Measurements from ENCODE around the gene DNAAF2. TPM values are rescaled to one million over a fixed set of nuclear protein-coding genes. Genes with fewer than 3 reads are reported as not detected.
A peak's percentile ranks its signal among the peaks of the same experiment; 100 is the strongest.
"Not testable (repeated sequence)": the region's sequence is repeated elsewhere in the genome, so short reads cannot be mapped to it uniquely, and the experiment has no call there.

DNAAF2 gene
- 9.1 TPM for polyA plus RNA-seq (2012; ENCODE audit: insufficient read depth, insufficient read length)

GRCh38 chr14:49634547-49635334 lies at the start of gene DNAAF2:
DNAAF2 (minus strand) TSS chr14:49635244; CDS start chr14:49635149, 95 bp downstream.
- peak; percentile 46 for DNase-seq (ENCODE audit: low read depth, low spot score)
- H3K4me3 ChIP-seq (ENCODE audit: low read length): peak within 1 kb of the TSS; percentile 93

GRCh38 chr14:49679271-49679670 lies 44.2 kb upstream of the DNAAF2 start:
- no peak for DNase-seq (ENCODE audit: low read depth, low spot score)
- no peak overlapping the region for H3K4me3 ChIP-seq (ENCODE audit: low read length)

- no peak for DNase-seq (ENCODE audit: low read depth, low spot score)
- no peak overlapping the region for H3K4me3 ChIP-seq (ENCODE audit: low read length)
Observed at GRCh38 chr14:49677643-49678042, 42.6 kb upstream of the DNAAF2 start.

GRCh38 chr14:49673586-49673985 lies 38.5 kb upstream of the DNAAF2 start:
- no peak for DNase-seq (ENCODE audit: low read depth, low spot score)
- H3K4me3 ChIP-seq (ENCODE audit: low read length): no peak overlapping the region

- DNase-seq (ENCODE audit: low read depth, low spot score): no peak
- no peak overlapping the region for H3K4me3 ChIP-seq (ENCODE audit: low read length)
Observed at GRCh38 chr14:49670475-49670874, 35.4 kb upstream of the DNAAF2 start.

GRCh38 chr14:49659526-49660455 lies 24.7 kb upstream of the DNAAF2 start:
- no peak overlapping the region for H3K4me3 ChIP-seq (ENCODE audit: low read length)
- no peak for DNase-seq (ENCODE audit: low read depth, low spot score)

GRCh38 chr14:49657500-49657899 lies 22.5 kb upstream of the DNAAF2 start:
- H3K4me3 ChIP-seq (ENCODE audit: low read length); DNase-seq (ENCODE audit: low read depth, low spot score): not testable (repeated sequence)

- no peak for DNase-seq (ENCODE audit: low read depth, low spot score)
- H3K4me3 ChIP-seq (ENCODE audit: low read length): no peak overlapping the region
Observed at GRCh38 chr14:49654511-49654910, 19.5 kb upstream of the DNAAF2 start.

GRCh38 chr14:49653508-49653907 lies 18.5 kb upstream of the DNAAF2 start:
- no peak overlapping the region for H3K4me3 ChIP-seq (ENCODE audit: low read length)
- no peak for DNase-seq (ENCODE audit: low read depth, low spot score)

GRCh38 chr14:49642163-49642562 lies 7.1 kb upstream of the DNAAF2 start:
- no peak for DNase-seq (ENCODE audit: low read depth, low spot score)
- no peak overlapping the region for H3K4me3 ChIP-seq (ENCODE audit: low read length)

- DNase-seq (ENCODE audit: low read depth, low spot score): no peak
- no peak overlapping the region for H3K4me3 ChIP-seq (ENCODE audit: low read length)
Observed at GRCh38 chr14:49641697-49642129, 6.7 kb upstream of the DNAAF2 start.

GRCh38 chr14:49640540-49641417 lies 5.7 kb upstream of the DNAAF2 start:
- no peak for DNase-seq (ENCODE audit: low read depth, low spot score)
- H3K4me3 ChIP-seq (ENCODE audit: low read length): no peak overlapping the region

- no peak for DNase-seq (ENCODE audit: low read depth, low spot score)
- H3K4me3 ChIP-seq (ENCODE audit: low read length): no peak overlapping the region
Observed at GRCh38 chr14:49637534-49638078, 2.6 kb upstream of the DNAAF2 start.

- H3K4me3 ChIP-seq (ENCODE audit: low read length): no peak overlapping the region
Observed at GRCh38 chr14:49636866-49637265, 1.8 kb upstream of the DNAAF2 start.

GRCh38 chr14:49633640-49634546 lies 1.2 kb downstream of the DNAAF2 start:
- H3K4me3 ChIP-seq (ENCODE audit: low read length): peak overlapping the region; percentile 93
- peak; percentile 90 for DNase-seq (ENCODE audit: low read depth, low spot score)

More at GRCh38 chr14:49636866-49637265, 1.8 kb upstream of the DNAAF2 start:
- no peak for DNase-seq (ENCODE audit: low read depth, low spot score)

- no peak for DNase-seq (ENCODE audit: low read depth, low spot score)
- H3K4me3 ChIP-seq (ENCODE audit: low read length): no peak overlapping the region
Observed at GRCh38 chr14:49623941-49624839, 10.9 kb downstream of the DNAAF2 start.

- no peak overlapping the region for H3K4me3 ChIP-seq (ENCODE audit: low read length)
- DNase-seq (ENCODE audit: low read depth, low spot score): no peak
Observed at GRCh38 chr14:49623387-49623786, 11.7 kb downstream of the DNAAF2 start.
